ENCODE measurements around the gene CADM4.
"Not testable (repeated sequence)": the region's sequence is repeated elsewhere in the genome, so short reads cannot be mapped to it uniquely, and the experiment has no call there.

- TF ChIP-seq U2AF2 (optimal IDR thresholded peaks at IDR 0.05; ENCODE audit: low read depth, low read length); CTCF (IDR thresholded peaks at IDR 0.05 in 2 of 3, conservative IDR thresholded peaks at IDR 0.05 in 1 of 3; ENCODE audit: insufficient read depth in 2 of 3, low read depth in 1 of 3, low read length in 3 of 3); ZNF589 (CRISPR knock-in tag; IDR thresholded peaks at IDR 0.05; ENCODE audit: low read depth); POLR2A (conservative IDR thresholded peaks at IDR 0.05); ZFX (CRISPR knock-in tag; IDR thresholded peaks at IDR 0.05); CREB3 (tag; conservative IDR thresholded peaks at IDR 0.05; ENCODE audit: low read depth); TCF7L2 (IDR thresholded peaks at IDR 0.05; ENCODE audit: low read depth, low read length): not testable (repeated sequence)
Observed at GRCh38 chr19:43682269-43682668, 42.6 kb upstream of the CADM4 start.
